Measurements from ENCODE around the gene PDE8B. TPM values are rescaled to one million over a fixed set of nuclear protein-coding genes. Genes with fewer than 3 reads are reported as not detected.

Gene PDE8B
- polyA plus RNA-seq, 1 of the 3 experiments (the other 2 are of a cell fraction): not detected

DNA sequence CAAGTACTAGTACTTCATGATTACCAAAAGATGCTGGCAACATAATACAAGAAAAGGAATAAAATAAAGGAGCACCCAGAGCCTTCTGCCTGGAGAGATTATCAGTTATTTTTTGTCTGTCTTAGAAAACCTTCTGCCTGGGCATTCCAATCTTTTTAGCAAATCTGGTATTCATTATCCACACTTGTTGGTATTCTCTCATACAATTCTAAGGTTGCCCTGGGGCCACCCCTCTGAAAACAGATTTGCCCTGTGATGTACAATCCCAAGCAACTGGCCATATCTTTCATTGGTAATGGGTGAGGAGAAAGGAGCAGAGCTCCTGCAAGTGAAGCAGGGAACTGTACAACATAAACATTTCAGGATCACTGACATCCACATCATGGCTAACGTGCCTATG is 233.9 kb downstream of the PDE8B start (continued):
- TF ChIP-seq, protein P1, sequence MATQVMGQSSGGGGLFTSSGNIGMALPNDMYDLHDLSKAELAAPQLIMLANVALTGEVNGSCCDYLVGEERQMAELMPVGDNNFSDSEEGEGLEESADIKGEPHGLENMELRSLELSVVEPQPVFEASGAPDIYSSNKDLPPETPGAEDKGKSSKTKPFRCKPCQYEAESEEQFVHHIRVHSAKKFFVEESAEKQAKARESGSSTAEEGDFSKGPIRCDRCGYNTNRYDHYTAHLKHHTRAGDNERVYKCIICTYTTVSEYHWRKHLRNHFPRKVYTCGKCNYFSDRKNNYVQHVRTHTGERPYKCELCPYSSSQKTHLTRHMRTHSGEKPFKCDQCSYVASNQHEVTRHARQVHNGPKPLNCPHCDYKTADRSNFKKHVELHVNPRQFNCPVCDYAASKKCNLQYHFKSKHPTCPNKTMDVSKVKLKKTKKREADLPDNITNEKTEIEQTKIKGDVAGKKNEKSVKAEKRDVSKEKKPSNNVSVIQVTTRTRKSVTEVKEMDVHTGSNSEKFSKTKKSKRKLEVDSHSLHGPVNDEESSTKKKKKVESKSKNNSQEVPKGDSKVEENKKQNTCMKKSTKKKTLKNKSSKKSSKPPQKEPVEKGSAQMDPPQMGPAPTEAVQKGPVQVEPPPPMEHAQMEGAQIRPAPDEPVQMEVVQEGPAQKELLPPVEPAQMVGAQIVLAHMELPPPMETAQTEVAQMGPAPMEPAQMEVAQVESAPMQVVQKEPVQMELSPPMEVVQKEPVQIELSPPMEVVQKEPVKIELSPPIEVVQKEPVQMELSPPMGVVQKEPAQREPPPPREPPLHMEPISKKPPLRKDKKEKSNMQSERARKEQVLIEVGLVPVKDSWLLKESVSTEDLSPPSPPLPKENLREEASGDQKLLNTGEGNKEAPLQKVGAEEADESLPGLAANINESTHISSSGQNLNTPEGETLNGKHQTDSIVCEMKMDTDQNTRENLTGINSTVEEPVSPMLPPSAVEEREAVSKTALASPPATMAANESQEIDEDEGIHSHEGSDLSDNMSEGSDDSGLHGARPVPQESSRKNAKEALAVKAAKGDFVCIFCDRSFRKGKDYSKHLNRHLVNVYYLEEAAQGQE (IDR thresholded peaks at IDR 0.05; ENCODE audit: low read depth, low read length): no peak
- TF ChIP-seq JUND (IDR thresholded peaks at IDR 0.05): no peak
- TF ChIP-seq, protein P2, sequence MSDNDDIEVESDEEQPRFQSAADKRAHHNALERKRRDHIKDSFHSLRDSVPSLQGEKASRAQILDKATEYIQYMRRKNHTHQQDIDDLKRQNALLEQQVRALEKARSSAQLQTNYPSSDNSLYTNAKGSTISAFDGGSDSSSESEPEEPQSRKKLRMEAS (IDR thresholded peaks at IDR 0.05; ENCODE audit: low read depth): no peak
- no peak for TF ChIP-seq MXI1 (IDR thresholded peaks at IDR 0.05; ENCODE audit: low read depth, low read length)
- TF ChIP-seq TCF12 (IDR thresholded peaks at IDR 0.05): no peak; the same call in 1 of the 2 replicates
- TF ChIP-seq, protein P3, sequence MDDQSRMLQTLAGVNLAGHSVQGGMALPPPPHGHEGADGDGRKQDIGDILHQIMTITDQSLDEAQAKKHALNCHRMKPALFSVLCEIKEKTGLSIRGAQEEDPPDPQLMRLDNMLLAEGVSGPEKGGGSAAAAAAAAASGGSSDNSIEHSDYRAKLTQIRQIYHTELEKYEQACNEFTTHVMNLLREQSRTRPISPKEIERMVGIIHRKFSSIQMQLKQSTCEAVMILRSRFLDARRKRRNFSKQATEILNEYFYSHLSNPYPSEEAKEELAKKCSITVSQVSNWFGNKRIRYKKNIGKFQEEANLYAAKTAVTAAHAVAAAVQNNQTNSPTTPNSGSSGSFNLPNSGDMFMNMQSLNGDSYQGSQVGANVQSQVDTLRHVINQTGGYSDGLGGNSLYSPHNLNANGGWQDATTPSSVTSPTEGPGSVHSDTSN (IDR thresholded peaks at IDR 0.05): no peak
- no peak for TF ChIP-seq RCOR1 (IDR thresholded peaks at IDR 0.05; ENCODE audit: low read length)

DNA sequence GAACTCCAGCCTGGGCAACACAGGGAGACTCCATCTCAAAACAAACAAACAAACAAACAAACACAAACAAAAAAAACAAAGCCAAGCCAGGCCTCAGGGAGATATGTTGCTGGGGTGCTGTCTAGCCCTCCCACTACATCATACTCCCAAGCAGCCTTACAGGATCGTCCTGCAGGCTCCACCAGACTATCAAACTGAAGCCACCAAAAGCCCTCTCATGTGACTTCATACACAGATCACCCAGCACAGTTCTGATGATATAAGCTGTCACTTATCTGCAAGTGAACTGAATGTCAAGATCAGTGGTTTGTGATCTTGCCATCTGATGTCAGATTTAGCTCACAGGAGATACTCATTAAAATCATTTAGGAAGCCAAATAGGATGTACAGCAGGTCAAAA is 238.4 kb downstream of the PDE8B start:
- Histone ChIP-seq H3K4me1 (ENCODE audit: control insufficient read depth in 1 of 2, insufficient read depth in 2 of 2, low read depth in 1 of 2, low read length in 1 of 2) (no peaks in the 10 kb centered on the region; a peak in 1 of 4 replicates), H3K9me3 (no peaks in the 10 kb centered on the region), H3K4me3 (ENCODE audit: low read depth in 2 of 2, low read length in 1 of 2) (no peak overlapping the region), H3K79me2 (ENCODE audit: insufficient read depth) (no peaks in the 10 kb centered on the region), H3K36me3 (replicated peaks in 1 of 2; ENCODE audit: control insufficient read depth in 1 of 2, insufficient read depth in 2 of 2, low read length in 1 of 2) (peaks cover 26 to 40% of the 10 kb centered on the region in 2 experiments), H3K9me2 (no peaks in the 10 kb centered on the region), H3K27ac (ENCODE audit: low read depth in 2 of 2, low read length in 1 of 2) (no peak overlapping the region), H3F3A (replicated peaks; ENCODE audit: insufficient read depth) (no peaks in the 10 kb centered on the region), H4K20me1 (ENCODE audit: insufficient read depth) (no peaks in the 10 kb centered on the region), H3K27me3 (ENCODE audit: insufficient read depth) (no peaks in the 10 kb centered on the region), H2AFZ (ENCODE audit: low read depth) (no peak overlapping the region), H3K4me2 (no peak overlapping the region), H3K9ac (no peak overlapping the region)
- 75% methylated on average over 1 of the region's 1 CpG for WGBS (ENCODE audit: low lambda C conversion rate)
- DNase-seq: no peak
- ChIA-PET CTCF (interaction anchor here (0.6 kb wide), 1 partner anchor 38 kb away, joined by 3 read pairs; no protein-coding TSS in a partner anchor), POLR2A (no interaction called here)
- TF ChIP-seq RCOR1 (IDR thresholded peaks at IDR 0.05; ENCODE audit: low read length) (no peak), GATA2 (CRISPR knock-in tag; IDR thresholded peaks at IDR 0.05) (no peak), POLR2AphosphoS5 (IDR thresholded peaks at IDR 0.05; ENCODE audit: low read depth, low read length) (no peak), GABPA (IDR thresholded peaks at IDR 0.05; ENCODE audit: low read depth) (no peak), RXRA (IDR thresholded peaks at IDR 0.05; ENCODE audit: borderline replicate concordance, low read depth) (no peak)
- TF ChIP-seq, protein P4, sequence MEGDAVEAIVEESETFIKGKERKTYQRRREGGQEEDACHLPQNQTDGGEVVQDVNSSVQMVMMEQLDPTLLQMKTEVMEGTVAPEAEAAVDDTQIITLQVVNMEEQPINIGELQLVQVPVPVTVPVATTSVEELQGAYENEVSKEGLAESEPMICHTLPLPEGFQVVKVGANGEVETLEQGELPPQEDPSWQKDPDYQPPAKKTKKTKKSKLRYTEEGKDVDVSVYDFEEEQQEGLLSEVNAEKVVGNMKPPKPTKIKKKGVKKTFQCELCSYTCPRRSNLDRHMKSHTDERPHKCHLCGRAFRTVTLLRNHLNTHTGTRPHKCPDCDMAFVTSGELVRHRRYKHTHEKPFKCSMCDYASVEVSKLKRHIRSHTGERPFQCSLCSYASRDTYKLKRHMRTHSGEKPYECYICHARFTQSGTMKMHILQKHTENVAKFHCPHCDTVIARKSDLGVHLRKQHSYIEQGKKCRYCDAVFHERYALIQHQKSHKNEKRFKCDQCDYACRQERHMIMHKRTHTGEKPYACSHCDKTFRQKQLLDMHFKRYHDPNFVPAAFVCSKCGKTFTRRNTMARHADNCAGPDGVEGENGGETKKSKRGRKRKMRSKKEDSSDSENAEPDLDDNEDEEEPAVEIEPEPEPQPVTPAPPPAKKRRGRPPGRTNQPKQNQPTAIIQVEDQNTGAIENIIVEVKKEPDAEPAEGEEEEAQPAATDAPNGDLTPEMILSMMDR (IDR thresholded peaks at IDR 0.05): no peak

Measured in SK-N-SH (cell line).